ENCODE data around the gene GZMM.

GRCh38 chr19:513368-514165 lies 30.3 kb upstream of the GZMM start:
- no peak for TF ChIP-seq CTCF (IDR thresholded peaks at IDR 0.05)
- TF ChIP-seq EZH2phosphoT487 (IDR thresholded peaks at IDR 0.05): no peak
- no peak for TF ChIP-seq EZH2 (IDR thresholded peaks at IDR 0.05)

Measured in neural progenitor cell (in vitro differentiated cells).